GM18873 (cell line): Measurements from ENCODE around the gene CARMIL1.

Experiments used
- ATAC-seq: cut with Tn5 transposase; IDR thresholded peaks from one replicate; pipeline ENCODE4 v1.9.1; 2021; ENCODE audit warnings: mild to moderate bottlenecking, moderate library complexity, moderate number of reproducible peaks; ENCODE audit not compliant: unreplicated experiment, low FRiP score

CARMIL1 gene

GRCh38 chr6:25457516-25457915, 178.3 kb downstream of the CARMIL1 start:
- ATAC-seq: no peak

DNA sequence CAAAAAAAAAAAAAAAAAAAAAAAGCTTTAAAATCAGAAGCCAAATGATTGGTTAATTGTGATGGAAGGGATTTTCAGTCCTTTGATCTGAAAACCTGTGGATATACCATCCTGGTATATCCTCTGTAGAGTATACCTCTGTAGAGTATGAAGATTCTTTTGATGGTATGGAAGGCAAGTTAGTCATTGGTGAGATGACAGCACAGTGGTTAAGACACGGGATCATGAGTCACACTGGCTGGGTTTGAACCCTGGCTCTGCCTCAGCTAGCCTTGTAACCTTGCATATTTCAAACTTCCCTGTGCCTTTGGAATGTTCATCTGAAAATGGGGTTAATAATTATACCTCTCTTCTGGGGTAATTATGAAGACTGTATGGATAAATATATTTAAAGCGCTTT, 179.3 kb downstream of the CARMIL1 start:
- no peak for ATAC-seq

DNA sequence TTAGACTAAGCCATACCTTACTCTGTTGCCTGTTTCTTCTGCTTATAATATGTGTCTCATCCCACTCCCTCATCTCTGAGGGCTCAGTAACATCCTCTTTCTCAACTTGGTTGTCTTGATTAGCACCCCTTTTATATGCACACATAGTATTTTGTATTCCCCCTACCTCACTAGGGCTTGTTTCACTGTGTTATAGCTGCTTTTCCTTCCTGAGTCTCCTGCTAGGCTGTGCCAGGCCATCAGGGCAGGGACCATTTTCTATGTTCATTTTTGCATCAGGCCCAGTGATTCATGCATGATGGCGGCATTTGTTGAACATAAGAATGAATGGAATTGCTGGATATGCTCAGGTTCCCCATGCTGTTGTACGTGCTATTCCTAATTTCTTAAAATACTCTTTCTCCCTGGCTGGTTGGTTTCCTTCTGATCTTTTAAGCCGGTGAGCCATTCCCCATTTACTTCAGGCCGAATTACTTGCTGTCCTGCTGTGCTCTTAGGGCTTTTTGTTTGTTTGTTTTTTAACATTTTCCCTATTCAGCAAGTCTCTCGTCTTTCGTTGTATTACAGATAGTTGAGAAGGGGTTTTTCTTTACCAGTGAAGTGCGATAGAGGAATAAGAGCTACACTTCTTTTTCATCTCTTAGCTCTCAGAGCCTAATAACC, 183.2 kb downstream of the CARMIL1 start:
- ATAC-seq: no peak

GRCh38 chr6:25463441-25463840, 184.3 kb downstream of the CARMIL1 start:
- ATAC-seq: no peak

- ATAC-seq: no peak
Measured at GRCh38 chr6:25464225-25464624, 185.1 kb downstream of the CARMIL1 start.

DNA sequence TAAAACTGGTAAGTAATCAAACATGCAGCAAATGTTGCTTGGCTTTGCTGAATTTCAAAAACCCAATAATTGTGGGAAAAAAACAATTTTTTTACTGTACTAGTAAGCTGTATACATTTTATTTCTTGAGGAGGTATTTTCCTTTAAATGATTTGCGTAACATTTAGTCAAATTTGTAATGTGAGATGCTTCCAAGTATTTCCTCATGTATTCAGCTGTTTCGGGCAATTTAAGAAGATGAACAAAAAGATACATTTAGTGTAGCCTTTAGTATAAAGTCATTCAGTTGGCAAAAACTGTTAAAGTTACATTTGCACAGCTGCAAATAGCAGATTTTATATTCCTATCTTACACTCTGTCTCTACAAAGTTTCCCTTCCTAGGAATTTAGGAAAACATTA, 186.8 kb downstream of the CARMIL1 start:
- ATAC-seq: no peak

DNA sequence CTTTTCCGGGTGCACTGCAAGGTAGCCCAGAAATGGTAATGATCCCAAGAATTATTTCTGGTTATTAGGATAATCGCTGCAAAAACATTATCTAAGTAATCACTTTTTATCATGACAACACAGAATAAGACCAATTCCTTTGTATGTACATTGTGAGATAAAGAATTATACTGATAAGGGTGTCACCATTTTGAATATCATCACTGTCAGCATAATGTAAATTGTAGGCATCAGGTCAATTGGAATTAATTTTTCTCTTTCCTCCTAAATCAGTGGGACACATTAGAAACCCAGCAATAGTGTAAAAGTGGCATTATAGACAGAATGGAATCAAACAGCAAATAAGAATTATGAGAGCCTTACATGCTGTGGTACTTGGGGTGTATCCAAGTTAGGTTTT, 189.7 kb downstream of the CARMIL1 start:
- ATAC-seq: no peak

GRCh38 chr6:25469797-25470388, 190.7 kb downstream of the CARMIL1 start:
- no peak for ATAC-seq

- no peak for ATAC-seq
Measured at GRCh38 chr6:25472306-25472705, 193.1 kb downstream of the CARMIL1 start.

DNA sequence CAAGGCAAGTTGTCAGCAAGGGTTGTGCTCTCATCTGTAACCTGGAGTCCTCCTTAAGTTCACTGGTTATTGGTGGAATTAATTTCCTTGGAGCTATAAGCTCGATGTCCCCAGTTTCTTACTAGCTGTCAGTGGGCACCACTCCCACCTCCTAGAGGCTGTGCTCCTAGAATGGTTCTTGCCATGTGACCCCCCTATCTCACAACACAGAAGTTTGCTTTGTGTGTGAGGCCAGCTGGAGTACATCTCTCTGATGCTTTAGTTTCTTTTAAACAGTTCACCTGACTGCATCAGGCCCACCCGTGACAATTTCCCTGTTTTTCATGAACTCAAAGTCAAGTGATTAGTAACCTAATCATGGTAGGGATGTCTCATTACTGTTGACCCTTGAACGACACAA, 193.7 kb downstream of the CARMIL1 start:
- ATAC-seq: no peak

GRCh38 chr6:25473447-25473846, 194.3 kb downstream of the CARMIL1 start:
- ATAC-seq: no peak

- ATAC-seq: no peak
Measured at GRCh38 chr6:25476126-25476525, 197.0 kb downstream of the CARMIL1 start.

- ATAC-seq: no peak
Measured at GRCh38 chr6:25477006-25477590, 197.9 kb downstream of the CARMIL1 start.

GRCh38 chr6:25478973-25479372, 199.8 kb downstream of the CARMIL1 start:
- ATAC-seq: no peak

- no peak for ATAC-seq
Measured at GRCh38 chr6:25481267-25481666, 202.1 kb downstream of the CARMIL1 start.

- ATAC-seq: no peak
Measured at GRCh38 chr6:25482996-25483395, 203.8 kb downstream of the CARMIL1 start.

DNA sequence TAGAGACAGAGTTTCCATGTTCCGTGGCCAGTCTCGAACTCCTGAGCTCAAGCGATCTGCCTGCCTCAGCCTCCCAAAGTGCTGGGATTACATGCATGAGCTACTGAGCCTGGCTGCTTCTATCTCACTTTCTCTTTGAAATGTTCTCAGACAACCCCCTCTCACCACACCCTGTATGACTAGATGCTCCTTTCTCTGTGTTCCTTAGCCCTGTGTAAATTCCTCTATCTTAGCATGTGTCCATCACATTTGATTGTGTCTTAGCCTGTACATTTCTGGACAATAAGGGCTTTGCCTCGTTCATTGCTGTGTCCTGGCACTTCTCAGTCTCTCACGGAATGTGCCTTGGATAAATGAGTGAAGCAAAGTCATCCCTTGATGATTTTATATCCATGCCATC, 204.8 kb downstream of the CARMIL1 start:
- no peak for ATAC-seq

DNA sequence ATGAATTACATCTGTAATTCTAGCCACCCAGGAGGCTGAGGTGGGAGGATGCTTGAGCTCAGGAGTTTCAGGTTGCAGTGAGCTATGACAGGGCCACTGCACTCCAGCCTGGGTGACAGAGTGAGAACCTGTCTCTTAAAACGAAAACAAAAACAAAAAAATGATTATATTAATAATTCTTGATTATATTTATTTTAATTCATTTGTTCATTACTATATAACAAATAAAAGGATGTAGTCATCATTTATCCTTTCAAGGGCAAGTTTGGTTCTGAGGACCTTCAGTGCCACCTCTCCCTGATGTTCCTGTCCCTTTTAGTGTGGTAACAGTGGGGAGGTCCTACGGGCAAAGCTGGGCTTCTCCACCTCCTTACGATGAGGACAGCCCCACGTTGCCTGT, 205.7 kb downstream of the CARMIL1 start:
- no peak for ATAC-seq

DNA sequence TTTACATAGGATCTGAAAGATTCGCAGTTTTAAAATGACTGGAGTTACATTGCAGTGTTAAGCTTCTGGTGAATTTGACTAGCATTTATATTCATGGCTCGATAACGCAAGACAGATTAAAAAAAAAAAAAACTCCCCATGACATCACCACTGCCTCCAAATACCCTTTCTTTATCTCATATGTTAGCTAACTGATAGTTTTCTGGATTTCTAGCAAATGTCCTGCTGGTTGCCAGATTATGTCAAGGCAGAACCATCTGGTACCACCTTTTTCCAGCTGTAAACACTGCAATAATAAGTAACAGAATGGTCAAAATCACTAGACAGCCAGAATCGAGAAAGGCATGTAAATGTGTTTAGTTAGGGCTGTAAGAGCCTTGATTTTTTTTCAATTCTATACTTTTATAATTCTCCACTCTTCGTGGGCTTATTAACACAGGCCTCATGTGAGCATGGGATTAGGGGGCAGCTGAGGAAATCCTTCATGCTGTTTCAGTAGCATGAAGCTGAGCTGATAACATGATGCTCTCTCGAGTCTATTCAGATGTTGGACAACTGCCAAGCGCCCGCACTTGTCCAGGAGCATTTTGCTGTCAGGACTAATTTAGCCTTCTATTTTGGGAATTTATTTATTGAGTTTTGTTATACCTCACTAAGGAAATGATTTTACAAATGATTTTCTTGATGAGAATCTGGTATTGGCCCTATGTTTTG, 206.8 kb downstream of the CARMIL1 start:
- no peak for ATAC-seq

DNA sequence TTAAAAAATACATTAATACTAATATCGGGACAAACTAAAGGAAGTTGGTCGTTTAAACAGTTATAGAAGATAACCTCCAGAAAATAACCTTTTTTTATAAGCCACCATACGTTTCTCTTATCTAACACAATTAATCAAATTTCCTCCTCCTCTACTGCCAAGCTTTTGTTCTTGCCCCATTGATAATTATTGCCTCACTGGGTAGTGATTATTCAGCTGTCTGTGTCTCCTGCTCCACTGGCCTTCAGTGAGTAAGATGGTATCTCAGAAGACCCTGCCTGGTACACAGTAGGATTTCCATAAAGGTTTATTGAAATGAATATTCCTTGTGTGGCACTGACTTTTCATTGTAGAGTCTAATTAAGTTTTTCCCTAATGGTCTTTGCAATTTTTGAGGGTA, 207.4 kb downstream of the CARMIL1 start:
- ATAC-seq: no peak

- ATAC-seq: no peak
Measured at GRCh38 chr6:25487012-25487411, 207.8 kb downstream of the CARMIL1 start.

- ATAC-seq: no peak
Measured at GRCh38 chr6:25488156-25488555, 209.0 kb downstream of the CARMIL1 start.
